ENCODE data around the gene PCSK2.

GRCh38 chr20:17501701-17502100, 274.9 kb downstream of the PCSK2 start:
- no peak for TF ChIP-seq CTCF (IDR thresholded peaks at IDR 0.05)
- TF ChIP-seq POLR2A (IDR thresholded peaks at IDR 0.05), result no peak

All from lower leg skin (tissue), 3 donors.